Renal cortex interstitium (tissue), 11 donors: ENCODE measurements around the gene LSP1. TPM values are rescaled to one million over a fixed set of nuclear protein-coding genes. Genes with fewer than 3 reads are reported as not detected.

Experiments used
- DNase-seq, 11 donors: peaks; one replicate each; pipeline ENCODE4 v3.0.0-alpha.2; 2013; ENCODE audit warnings: low read depth in 9 of 11, low spot score in 4 of 11; ENCODE audit errors: extremely low read depth in 1 of 11
- polyA plus RNA-seq, 3 donors: library from polyadenylated mRNA; unstranded; fragments of 120-200 nt; gene quantifications; one replicate each; pipeline ENCODE4 v1.2.1, GENCODE V29; 2013; ENCODE audit not compliant: insufficient read length in 3 of 3

The LSP1 gene
- polyA plus RNA-seq, 3 donors, result 4.5 to 9.2 (median 7.9) TPM

GRCh38 chr11:1858576-1858975 is 5.7 kb downstream of the LSP1 start:
- DNase-seq, result no peak

GRCh38 chr11:1859004-1859403 is 6.1 kb downstream of the LSP1 start:
- DNase-seq, result no peak

GRCh38 chr11:1860108-1860507 is 7.2 kb downstream of the LSP1 start:
- no peak for DNase-seq

DNA sequence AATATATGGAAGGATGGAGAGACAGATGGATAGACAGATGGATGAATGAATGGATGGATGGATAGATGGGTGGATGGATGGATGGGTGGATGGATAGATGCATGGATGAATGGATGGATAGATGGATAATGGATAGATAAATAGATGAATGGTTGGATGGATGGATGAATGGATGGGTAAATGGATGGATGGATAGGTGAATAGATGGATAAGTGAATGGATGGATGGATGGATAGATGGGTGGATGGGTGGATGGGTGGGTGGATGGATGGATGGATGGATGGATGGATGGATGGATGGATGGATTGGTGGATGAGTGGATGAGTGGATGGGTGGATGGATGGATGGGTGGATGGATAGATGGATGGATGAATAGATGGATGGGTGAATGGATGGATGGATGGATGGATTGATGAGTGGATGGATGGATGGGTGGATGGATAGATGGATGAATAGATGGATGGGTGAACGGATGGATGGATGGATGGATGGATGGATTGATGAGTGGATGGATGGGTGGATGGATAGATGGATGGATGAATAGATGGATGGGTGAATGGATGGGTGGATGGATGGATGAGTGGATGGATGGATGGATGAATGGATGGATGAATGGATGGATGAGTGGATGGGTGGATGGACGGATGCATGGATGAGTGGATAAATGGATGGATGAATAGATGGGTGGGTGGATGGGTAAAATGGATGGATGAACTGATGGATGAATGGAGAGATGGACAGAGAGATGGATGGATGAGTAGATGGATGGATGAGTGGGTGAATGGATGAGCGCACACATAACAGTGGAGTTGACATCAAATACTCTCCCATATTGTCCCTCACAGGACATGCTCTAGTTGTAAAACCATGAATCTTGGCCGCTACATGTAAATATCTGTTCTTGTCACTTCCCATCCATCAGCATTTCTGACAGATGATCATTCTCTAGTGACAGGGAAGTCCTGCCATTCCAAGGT is 8.8 kb downstream of the LSP1 start:
- no peak for DNase-seq

- no peak for DNase-seq
Observed at GRCh38 chr11:1862588-1863351, 9.9 kb downstream of the LSP1 start.

- peak in 9 of 11 donors; percentile 56 to 79 (median 73) for DNase-seq
Observed at GRCh38 chr11:1863352-1864216, 10.7 kb downstream of the LSP1 start.

- no peak for DNase-seq
Observed at GRCh38 chr11:1864231-1864630, 11.3 kb downstream of the LSP1 start.

- DNase-seq, result no peak
Observed at GRCh38 chr11:1864831-1865665, 12.2 kb downstream of the LSP1 start.

DNA sequence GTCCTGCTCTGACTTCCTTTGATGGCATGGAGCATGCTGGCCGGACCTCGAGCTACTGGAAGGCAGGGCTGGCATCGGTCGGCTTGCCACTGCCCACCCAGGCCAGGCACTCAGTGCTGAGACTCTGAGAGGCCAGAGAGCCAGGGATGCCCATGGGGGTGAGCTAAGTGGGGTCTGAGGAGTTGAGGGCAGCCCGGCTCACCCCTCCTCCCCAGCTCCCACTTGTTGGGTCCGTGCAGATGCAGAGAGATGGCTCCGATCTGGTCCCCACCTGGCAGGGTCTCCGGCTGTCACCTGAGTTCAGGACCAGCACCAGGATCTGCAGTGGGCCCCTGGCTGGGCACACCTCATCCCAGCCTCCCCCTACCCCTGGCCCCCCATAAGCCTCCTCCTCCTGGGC is 13.3 kb downstream of the LSP1 start:
- no peak for DNase-seq

GRCh38 chr11:1866776-1867175 is 13.9 kb downstream of the LSP1 start:
- DNase-seq, result no peak

DNA sequence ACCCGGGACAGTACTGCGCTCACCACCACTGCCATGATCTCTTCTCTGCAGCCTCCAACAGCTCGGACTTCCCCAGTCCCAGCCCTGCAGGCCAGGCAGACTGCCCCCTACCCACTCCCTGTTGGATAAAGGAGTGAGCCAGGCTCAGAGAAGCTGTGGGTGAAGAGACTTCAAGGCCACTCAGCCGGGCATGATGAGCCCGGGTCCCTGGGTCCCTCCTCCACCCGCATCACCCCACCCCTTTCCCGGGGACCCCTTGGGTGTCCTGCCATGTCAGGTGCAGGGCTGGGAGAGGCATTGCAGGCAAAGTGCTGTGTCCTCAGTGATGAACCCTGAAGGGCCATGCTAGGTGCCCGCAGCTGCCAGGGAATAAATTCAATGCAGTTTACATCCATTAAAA is 14.5 kb downstream of the LSP1 start:
- no peak for DNase-seq

- no peak for DNase-seq
Observed at GRCh38 chr11:1868056-1868635, 15.3 kb downstream of the LSP1 start.

DNA sequence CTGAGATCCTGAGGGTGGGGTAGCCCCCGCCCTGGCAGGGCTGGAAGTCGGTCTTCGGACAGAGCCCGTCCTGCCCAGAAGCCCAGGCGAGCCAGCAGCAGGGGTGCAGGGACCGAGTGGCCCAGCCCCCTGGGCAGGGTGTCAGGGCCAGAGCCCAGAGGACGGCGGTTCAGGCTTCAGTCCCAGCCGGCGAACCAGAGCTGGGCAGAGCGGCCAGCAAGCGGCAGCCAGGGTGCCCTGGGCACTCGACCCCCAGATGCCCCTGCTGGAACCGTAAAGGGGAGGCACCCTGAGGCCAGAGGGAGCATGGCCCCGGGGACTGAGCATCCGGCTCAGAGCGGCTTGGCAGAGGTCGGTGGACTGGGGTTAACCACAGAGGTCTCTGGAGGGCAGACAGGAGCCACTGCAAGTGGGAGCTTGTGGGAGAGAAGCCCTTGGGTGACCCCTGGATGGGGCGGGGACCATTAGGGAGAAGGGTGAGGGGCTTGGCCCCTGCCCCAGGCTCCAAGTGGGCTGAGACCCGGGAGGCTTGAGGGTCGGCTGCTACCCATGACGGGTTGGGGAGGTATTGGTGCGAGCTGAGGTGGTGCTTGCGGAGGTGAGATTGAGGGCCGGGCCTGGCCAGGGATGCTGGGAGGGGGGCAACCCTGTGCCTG is 15.9 kb downstream of the LSP1 start:
- DNase-seq, result no peak

- DNase-seq, result no peak
Observed at GRCh38 chr11:1869427-1870325, 16.8 kb downstream of the LSP1 start.

DNA sequence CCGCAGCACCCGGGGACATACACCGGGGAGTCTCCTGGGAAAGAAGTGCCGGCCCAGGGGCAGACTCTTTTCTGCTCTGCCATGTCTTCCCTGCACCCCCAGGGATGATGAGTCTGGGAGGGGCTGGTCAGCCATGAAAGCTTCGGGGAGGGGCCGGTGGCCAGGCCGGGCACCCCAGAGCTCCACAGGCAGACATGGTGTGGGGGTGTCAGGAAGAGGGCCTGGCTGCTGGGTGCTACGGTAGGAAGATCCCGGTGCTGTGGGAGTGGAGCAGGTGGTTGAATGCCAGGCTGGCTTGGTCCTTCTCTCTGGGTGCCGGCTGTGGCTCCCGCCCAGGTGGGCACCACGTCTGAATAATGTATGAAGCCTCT is 17.4 kb downstream of the LSP1 start:
- DNase-seq, result no peak

DNA sequence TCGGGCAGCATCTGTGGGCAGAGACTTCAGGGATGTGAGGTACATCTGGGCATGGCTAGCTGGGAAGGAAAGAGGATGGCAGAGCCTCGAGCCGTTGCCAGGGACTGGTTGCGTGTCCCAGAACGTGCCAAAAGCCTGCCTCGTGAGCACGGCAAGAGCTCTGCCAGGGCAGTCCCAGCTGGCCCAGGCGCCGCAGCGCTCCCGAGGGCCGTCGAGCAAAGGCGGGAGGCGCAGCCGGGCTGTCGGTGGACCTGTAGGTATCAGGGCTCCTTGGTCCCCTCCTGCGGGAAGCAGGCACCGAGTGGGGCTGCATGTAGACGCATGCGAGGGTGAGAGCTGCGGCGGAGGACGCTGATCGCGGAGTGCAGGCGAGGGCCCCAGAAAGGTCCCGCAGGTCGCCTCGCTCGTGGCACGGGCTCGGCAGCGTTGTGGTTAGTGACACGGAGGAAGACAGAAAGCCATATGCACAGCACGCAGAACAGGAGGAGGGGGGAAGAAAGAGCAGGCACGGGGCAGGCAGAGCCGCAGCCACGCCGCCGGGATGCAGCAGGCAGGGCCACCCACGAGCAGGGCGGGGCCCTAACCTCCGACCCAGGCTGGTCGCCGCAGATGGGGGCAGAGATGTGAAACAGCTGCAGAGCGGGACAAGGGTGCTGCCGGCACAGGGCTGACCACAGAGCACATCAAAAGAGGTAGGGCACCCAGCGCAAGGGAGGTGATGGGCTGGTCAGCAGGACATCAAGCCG is 18.0 kb downstream of the LSP1 start:
- no peak for DNase-seq
